ENCODE results near the gene TOM1L2.

GRCh38 chr17:17911001-17911613 lies 61.1 kb downstream of the TOM1L2 start:
- no peak for TF ChIP-seq CTCF (IDR thresholded peaks at IDR 0.05; ENCODE audit: poor library complexity, severe bottlenecking)
- TF ChIP-seq POLR2AphosphoS5 (IDR thresholded peaks at IDR 0.05): no peak
- no peak for TF ChIP-seq RAD21 (conservative IDR thresholded peaks at IDR 0.05)
- no peak for TF ChIP-seq EZH2 (IDR thresholded peaks at IDR 0.05; ENCODE audit: borderline replicate concordance, insufficient read depth, low read length, poor library complexity, severe bottlenecking)
- no peak for TF ChIP-seq SMC3 (conservative IDR thresholded peaks at IDR 0.05; ENCODE audit: poor library complexity)

Measured in neural cell (in vitro differentiated cells).